ENCODE data around the gene DRC3.

GRCh38 chr17:18065546-18065945 is 92.9 kb downstream of the DRC3 start:
- no peak for TF ChIP-seq ZFX (IDR thresholded peaks at IDR 0.05; ENCODE audit: borderline replicate concordance)
- TF ChIP-seq, protein P1, sequence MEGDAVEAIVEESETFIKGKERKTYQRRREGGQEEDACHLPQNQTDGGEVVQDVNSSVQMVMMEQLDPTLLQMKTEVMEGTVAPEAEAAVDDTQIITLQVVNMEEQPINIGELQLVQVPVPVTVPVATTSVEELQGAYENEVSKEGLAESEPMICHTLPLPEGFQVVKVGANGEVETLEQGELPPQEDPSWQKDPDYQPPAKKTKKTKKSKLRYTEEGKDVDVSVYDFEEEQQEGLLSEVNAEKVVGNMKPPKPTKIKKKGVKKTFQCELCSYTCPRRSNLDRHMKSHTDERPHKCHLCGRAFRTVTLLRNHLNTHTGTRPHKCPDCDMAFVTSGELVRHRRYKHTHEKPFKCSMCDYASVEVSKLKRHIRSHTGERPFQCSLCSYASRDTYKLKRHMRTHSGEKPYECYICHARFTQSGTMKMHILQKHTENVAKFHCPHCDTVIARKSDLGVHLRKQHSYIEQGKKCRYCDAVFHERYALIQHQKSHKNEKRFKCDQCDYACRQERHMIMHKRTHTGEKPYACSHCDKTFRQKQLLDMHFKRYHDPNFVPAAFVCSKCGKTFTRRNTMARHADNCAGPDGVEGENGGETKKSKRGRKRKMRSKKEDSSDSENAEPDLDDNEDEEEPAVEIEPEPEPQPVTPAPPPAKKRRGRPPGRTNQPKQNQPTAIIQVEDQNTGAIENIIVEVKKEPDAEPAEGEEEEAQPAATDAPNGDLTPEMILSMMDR (IDR thresholded peaks at IDR 0.05), result no peak
